Activated CD8-positive, alpha-beta T cell treated with anti-CD3 and anti-CD28 coated beads for 36 hours (primary cell): ENCODE data around the gene ZFAND6. TPM values are rescaled to one million over a fixed set of nuclear protein-coding genes. Genes with fewer than 3 reads are reported as not detected.

Source experiments
- ATAC-seq: fragments of 200-7000 bp; cut with Tn5 transposase; one replicate; pipeline ENCODE4 v1.10.0; 2021; ENCODE audit warnings: mild to moderate bottlenecking, moderate library complexity
- CTCF ChIA-PET: fragments of 350-600 bp; sonication (Branson Sonifier 250); formaldehyde crosslinking; loops from one replicate; lab custom pipeline; 2021; ENCODE audit warnings: antibody characterized with exemption; lab: Charles Lee
- POLR2A ChIA-PET: fragments of 350-600 bp; sonication (Branson Sonifier 250); formaldehyde crosslinking; loops from one replicate; lab custom pipeline; 2021; ENCODE audit warnings: antibody characterized with exemption; lab: Charles Lee
- DNase-seq: peaks from one replicate; pipeline ENCODE4 v3.0.0-alpha.2; 2020
- H3K27ac Mint-ChIP-seq: one replicate; pipeline ENCODE4 v1.8.0; 2021; ENCODE audit warnings: mild to moderate bottlenecking, mixed read lengths
- H3K27me3 Mint-ChIP-seq: one replicate; pipeline ENCODE4 v1.8.0; 2021; ENCODE audit warnings: mixed read lengths
- H3K36me3 Mint-ChIP-seq: one replicate; pipeline ENCODE4 v1.8.0; 2021; ENCODE audit warnings: low read depth, mixed read lengths
- H3K4me1 Mint-ChIP-seq: one replicate; pipeline ENCODE4 v1.8.0; 2021; ENCODE audit warnings: low read depth, mixed read lengths
- H3K4me3 Mint-ChIP-seq: one replicate; pipeline ENCODE4 v1.8.0; 2021; ENCODE audit warnings: mild to moderate bottlenecking, moderate library complexity, mixed read lengths
- H3K9me3 Mint-ChIP-seq: one replicate; pipeline ENCODE4 v1.8.0; 2021; ENCODE audit warnings: mixed read lengths
- CTCF ChIP-seq: fragments of 200-600 bp; IDR thresholded peaks from one replicate; pipeline ENCODE4 v1.8.0; 2022; ENCODE audit warnings: antibody characterized with exemption, mild to moderate bottlenecking
- intact Hi-C: fragments of 100-400 bp; cut with micrococcal nuclease; formaldehyde crosslinking; loops from one replicate; pipeline ENCODE4 v1.10.0; 2022
- total RNA-seq, 2 experiments: library from RNA; stranded (reverse); gene quantifications; one replicate each; pipeline ENCODE4 v1.2.3, GENCODE V29; 2021

Gene ZFAND6
- total RNA-seq, 2 experiments from 2014 or later, result 29.6 to 30.7 TPM

GRCh38 chr15:80167936-80168335 lies 108.5 kb downstream of the ZFAND6 start:
- no peak for TF ChIP-seq CTCF
- no peaks in the 10 kb centered on the region for H3K9me3 Mint-ChIP-seq
- H3K36me3 Mint-ChIP-seq, result peaks cover 24% of the 10 kb centered on the region
- no peaks in the 10 kb centered on the region for H3K27me3 Mint-ChIP-seq
- CTCF ChIA-PET, result no interaction called here
- no peak for ATAC-seq
- no peaks in the 10 kb centered on the region for H3K4me1 Mint-ChIP-seq
- POLR2A ChIA-PET, result no interaction called here
- H3K27ac Mint-ChIP-seq, result no peak overlapping the region
- intact Hi-C loops, result no loop called here
- no peak for DNase-seq
- H3K4me3 Mint-ChIP-seq, result no peak overlapping the region

GRCh38 chr15:80168421-80168820 lies 108.9 kb downstream of the ZFAND6 start:
- ChIA-PET CTCF (no interaction called here), POLR2A (interaction anchor here (0.6 kb wide), 1 partner anchor 15 kb away, joined by 3 read pairs; no protein-coding TSS in a partner anchor)
- DNase-seq (no peak), ATAC-seq (no peak)
- no peaks in the 10 kb centered on the region for H3K4me1 Mint-ChIP-seq
- no peak overlapping the region for H3K27ac Mint-ChIP-seq
- TF ChIP-seq CTCF, result no peak
- intact Hi-C loops, result no loop called here
- H3K9me3 Mint-ChIP-seq, result no peaks in the 10 kb centered on the region
- no peak overlapping the region for H3K4me3 Mint-ChIP-seq
- H3K36me3 Mint-ChIP-seq, result peaks cover 21% of the 10 kb centered on the region
- no peaks in the 10 kb centered on the region for H3K27me3 Mint-ChIP-seq

- intact Hi-C loops, result no loop called here
- DNase-seq (no peak), ATAC-seq (no peak)
- POLR2A ChIA-PET, result interaction anchor here (0.7 kb wide), 1 partner anchor 183 kb away, joined by 3 read pairs; no protein-coding TSS in a partner anchor
- Mint-ChIP-seq H3K9me3 (no peaks in the 10 kb centered on the region), H3K4me1 (no peaks in the 10 kb centered on the region), H3K27me3 (no peaks in the 10 kb centered on the region), H3K27ac (no peak overlapping the region), H3K4me3 (no peak overlapping the region), H3K36me3 (peaks cover 17% of the 10 kb centered on the region)
- no peak for TF ChIP-seq CTCF
- CTCF ChIA-PET, result no interaction called here
Observed at GRCh38 chr15:80169768-80170357, 110.4 kb downstream of the ZFAND6 start.

- DNase-seq (no peak), ATAC-seq (no peak)
- no peaks in the 10 kb centered on the region for H3K4me1 Mint-ChIP-seq
- ChIA-PET CTCF (no interaction called here), POLR2A (interaction anchor here (0.7 kb wide), 1 partner anchor 184 kb away, joined by 3 read pairs; no protein-coding TSS in a partner anchor)
- intact Hi-C loops, result no loop called here
- TF ChIP-seq CTCF, result no peak
- H3K27me3 Mint-ChIP-seq, result no peaks in the 10 kb centered on the region
- no peak overlapping the region for H3K27ac Mint-ChIP-seq
- H3K4me3 Mint-ChIP-seq, result no peak overlapping the region
- H3K9me3 Mint-ChIP-seq, result no peaks in the 10 kb centered on the region
- peaks cover 17% of the 10 kb centered on the region for H3K36me3 Mint-ChIP-seq
Observed at GRCh38 chr15:80170596-80170995, 111.1 kb downstream of the ZFAND6 start.

GRCh38 chr15:80171787-80172186 lies 112.3 kb downstream of the ZFAND6 start:
- ChIA-PET POLR2A (no interaction called here), CTCF (interaction anchor here (1.7 to 2.6 kb wide), 6 partner anchors 8 to 318 kb away, joined by 4 to 16 read pairs (median 7); no protein-coding TSS in a partner anchor)
- no peak overlapping the region for H3K27ac Mint-ChIP-seq
- ATAC-seq, result no peak
- peaks cover 19% of the 10 kb centered on the region for H3K36me3 Mint-ChIP-seq
- H3K9me3 Mint-ChIP-seq, result no peaks in the 10 kb centered on the region
- TF ChIP-seq CTCF, result no peak
- intact Hi-C loops, result no loop called here
- DNase-seq, result no peak
- no peaks in the 10 kb centered on the region for H3K4me1 Mint-ChIP-seq
- no peaks in the 10 kb centered on the region for H3K27me3 Mint-ChIP-seq
- H3K4me3 Mint-ChIP-seq, result no peak overlapping the region
